Smooth muscle cell (in vitro differentiated cells): Measurements from ENCODE around the gene TSPAN15. TPM values are rescaled to one million over a fixed set of nuclear protein-coding genes. Genes with fewer than 3 reads are reported as not detected.

Source experiments
- DNase-seq: peaks from one replicate; lab custom pipeline; 2025; ENCODE audit not compliant: unreplicated experiment; lab: John Stamatoyannopoulos, UW
- H2AFZ ChIP-seq: fragments of 200-600 bp; sonication (generic); 2 replicates; pipeline ENCODE4 v1.6.0; 2016; ENCODE audit warnings: antibody characterized with exemption, low read depth, mild to moderate bottlenecking
- H3F3A ChIP-seq: fragments of 200-600 bp; sonication (generic); 2 replicates; pipeline ENCODE4 v1.6.0; 2017; ENCODE audit warnings: antibody characterized with exemption, low read depth
- H3K27ac ChIP-seq: fragments of 200-600 bp; sonication (generic); 2 replicates; pipeline ENCODE4 v1.5.1; 2016; ENCODE audit warnings: low read depth, mild to moderate bottlenecking
- H3K27me3 ChIP-seq: fragments of 200-600 bp; sonication (generic); 2 replicates; pipeline ENCODE4 v1.6.1; 2016; ENCODE audit warnings: low read depth, mild to moderate bottlenecking
- H3K36me3 ChIP-seq: fragments of 200-600 bp; sonication (generic); 2 replicates; pipeline ENCODE4 v1.5.1; 2016; ENCODE audit warnings: low read depth
- H3K4me1 ChIP-seq: fragments of 200-600 bp; sonication (generic); 2 replicates; pipeline ENCODE4 v1.5.1; 2016; ENCODE audit warnings: low read depth
- H3K4me2 ChIP-seq: fragments of 200-600 bp; sonication (generic); 2 replicates; pipeline ENCODE4 v1.6.0; 2016; ENCODE audit warnings: mild to moderate bottlenecking
- H3K4me3 ChIP-seq: fragments of 200-600 bp; sonication (generic); 2 replicates; pipeline ENCODE4 v1.5.1; 2016; ENCODE audit warnings: mild to moderate bottlenecking
- H3K79me2 ChIP-seq: fragments of 200-600 bp; sonication (generic); 2 replicates; pipeline ENCODE4 v1.6.0; 2016; ENCODE audit warnings: low read depth, mild to moderate bottlenecking
- H3K9ac ChIP-seq: fragments of 200-600 bp; sonication (generic); 2 replicates; pipeline ENCODE4 v1.6.0; 2016; ENCODE audit warnings: low read depth
- H3K9me3 ChIP-seq: fragments of 200-600 bp; sonication (generic); replicated peaks from 2 replicates; pipeline ENCODE4 v1.5.1; 2016; ENCODE audit warnings: low read depth
- H4K20me1 ChIP-seq: fragments of 200-600 bp; sonication (generic); 2 replicates; pipeline ENCODE4 v1.6.0; 2016; ENCODE audit warnings: low read depth
- CTCF ChIP-seq: fragments of 200-600 bp; sonication (generic); IDR thresholded peaks from 2 replicates; pipeline ENCODE4 v1.5.1; 2017; ENCODE audit warnings: borderline replicate concordance, mild to moderate bottlenecking, antibody characterized with exemption; ENCODE audit not compliant: insufficient read depth, poor library complexity, severe bottlenecking
- WGBS: methylation state at CpG from one replicate; pipeline ENCODE4 v1.1.7; 2016; ENCODE audit warnings: low lambda C conversion rate; 5-methylcytosine and 5-hydroxymethylcytosine counted together
- polyA plus RNA-seq: library from polyadenylated mRNA; unstranded; fragments of >200 nt; fragmentation: Nextera tagmentation; extraction: Ambion mirVana; gene quantifications from 2 replicates; pipeline ENCODE4 v1.2.1, GENCODE V29; 2016
- total RNA-seq: library from RNA; depleted of rRNA; stranded (reverse); fragments of >200 nt; gene quantifications from 2 replicates; pipeline ENCODE4 v1.2.3, GENCODE V29; 2014

The TSPAN15 gene
- total and polyA plus RNA-seq, 2 experiments from 2014 or later: 113 to 249 TPM

DNA sequence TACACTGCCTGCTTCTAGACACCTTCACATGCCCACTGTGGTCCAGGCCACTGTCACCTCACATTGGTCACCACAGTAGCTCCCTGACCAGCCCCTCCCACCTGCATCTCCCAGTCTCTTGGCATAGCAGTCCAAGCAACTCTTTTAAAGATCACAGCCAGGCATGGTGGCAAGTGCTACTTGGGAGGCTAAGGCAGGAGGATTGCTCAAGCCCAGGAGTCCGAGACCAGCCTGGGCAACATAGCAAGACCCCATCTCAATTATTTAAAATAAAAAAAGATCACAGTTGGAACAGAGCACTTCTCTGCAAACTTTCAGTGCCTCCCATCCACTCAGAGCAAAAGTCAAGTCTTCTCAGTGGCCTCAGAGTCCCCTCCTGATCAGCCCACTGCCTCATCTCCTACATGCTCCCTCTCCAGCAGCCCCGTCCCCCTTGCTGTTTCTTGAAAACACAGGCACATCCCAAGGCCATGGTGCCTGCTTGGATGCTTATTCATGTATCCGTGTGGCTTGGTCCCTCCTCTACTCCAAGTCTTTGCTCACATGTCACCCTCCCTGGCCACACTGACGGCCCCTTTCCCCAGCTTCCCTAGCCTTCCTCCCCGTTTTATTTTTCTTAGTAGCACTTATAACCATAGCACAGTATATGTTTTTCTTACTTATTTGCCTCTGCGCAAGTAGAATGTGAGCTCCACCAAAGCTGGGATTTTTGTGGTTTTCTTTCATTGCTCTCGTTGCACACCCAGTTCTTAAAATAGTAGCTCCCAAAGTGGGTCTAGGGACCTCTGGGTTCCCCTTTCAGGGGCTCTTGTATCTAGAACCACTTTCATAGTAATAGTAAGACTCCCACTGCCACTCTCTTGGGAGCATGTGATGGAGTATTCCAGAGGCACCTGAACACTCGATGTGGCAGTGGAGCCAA, 19.5 kb downstream of the TSPAN15 start:
- Histone ChIP-seq H3F3A (peaks cover 38% of the 10 kb centered on the region), H3K9ac (peak overlapping the region; percentile 18), H3K27me3 (no peaks in the 10 kb centered on the region), H2AFZ (no peak overlapping the region), H3K36me3 (no peaks in the 10 kb centered on the region), H3K27ac (peak overlapping the region; percentile 97), H3K9me3 (no peaks in the 10 kb centered on the region), H3K4me2 (peak overlapping the region; percentile 58), H3K79me2 (peaks cover 39% of the 10 kb centered on the region), H3K4me3 (no peak overlapping the region), H3K4me1 (peaks cover 37% of the 10 kb centered on the region), H4K20me1 (no peaks in the 10 kb centered on the region)
- no peak for TF ChIP-seq CTCF
- DNase-seq: no peak
- WGBS: 35% methylated on average over 8 of the region's 8 CpGs

GRCh38 chr10:69472142-69472541, 20.9 kb downstream of the TSPAN15 start:
- no peaks in the 10 kb centered on the region for H3K27me3 ChIP-seq
- no peaks in the 10 kb centered on the region for H3K36me3 ChIP-seq
- no peak for TF ChIP-seq CTCF
- peaks cover 50% of the 10 kb centered on the region for H3F3A ChIP-seq
- no peaks in the 10 kb centered on the region for H4K20me1 ChIP-seq
- H3K9ac ChIP-seq: no peak overlapping the region
- peaks cover 40% of the 10 kb centered on the region for H3K4me1 ChIP-seq
- WGBS: 55% methylated on average over 4 of the region's 4 CpGs
- H3K4me3 ChIP-seq: no peak overlapping the region
- no peaks in the 10 kb centered on the region for H3K9me3 ChIP-seq
- no peak overlapping the region for H2AFZ ChIP-seq
- H3K79me2 ChIP-seq: peaks cover 34% of the 10 kb centered on the region
- H3K4me2 ChIP-seq: peak overlapping the region; percentile 54
- peak overlapping the region; percentile 97 for H3K27ac ChIP-seq
- DNase-seq: no peak

GRCh38 chr10:69472544-69472943, 21.3 kb downstream of the TSPAN15 start:
- no peak for DNase-seq
- Histone ChIP-seq H3K79me2 (peaks cover 34% of the 10 kb centered on the region), H2AFZ (no peak overlapping the region), H3K9me3 (no peaks in the 10 kb centered on the region), H3K4me3 (no peak overlapping the region), H3K9ac (peak overlapping the region; percentile 44), H3K27ac (peak overlapping the region; percentile 97), H3K4me2 (peak overlapping the region; percentile 54), H4K20me1 (no peaks in the 10 kb centered on the region), H3K36me3 (no peaks in the 10 kb centered on the region), H3F3A (peaks cover 53% of the 10 kb centered on the region), H3K27me3 (no peaks in the 10 kb centered on the region), H3K4me1 (peaks cover 40% of the 10 kb centered on the region)
- WGBS: 29% methylated on average over 4 of the region's 4 CpGs
- no peak for TF ChIP-seq CTCF
